GM19397 (cell line): ENCODE results near the gene ZNF227.
"Not testable (repeated sequence)": the region's sequence is repeated elsewhere in the genome, so short reads cannot be mapped to it uniquely, and the experiment has no call there.

ENCODE experiments used
- ATAC-seq: cut with Tn5 transposase; IDR thresholded peaks from one replicate; pipeline ENCODE4 v1.9.1; 2021; ENCODE audit warnings: mild to moderate bottlenecking, moderate library complexity; ENCODE audit not compliant: unreplicated experiment

Gene ZNF227

GRCh38 chr19:44212250-44212865 is at the start of gene ZNF227:
TSS of gene ZNF227 (plus strand) at chr19:44212532. CDS start at chr19:44217793, 5,261 bp downstream.
- ATAC-seq = peak; percentile 87

GRCh38 chr19:44163789-44164188 is 48.5 kb upstream of the ZNF227 start:
- no peak for ATAC-seq

- ATAC-seq = peak; percentile 5
Measured at GRCh38 chr19:44164327-44164672, 48.0 kb upstream of the ZNF227 start.

- peak; percentile 91 for ATAC-seq
Measured at GRCh38 chr19:44164673-44165512, 47.4 kb upstream of the ZNF227 start, which contains the start of gene ZNF226. TSS of gene ZNF226 (plus strand) at chr19:44165100. CDS start at chr19:44170081, 4,981 bp downstream.

- ATAC-seq = not testable (repeated sequence)
Measured at GRCh38 chr19:44170660-44171059, 41.7 kb upstream of the ZNF227 start.

GRCh38 chr19:44176590-44176989 is 35.7 kb upstream of the ZNF227 start:
- ATAC-seq = no peak

- ATAC-seq = no peak
Measured at GRCh38 chr19:44180968-44181367, 31.4 kb upstream of the ZNF227 start.

GRCh38 chr19:44182145-44182544 is 30.2 kb upstream of the ZNF227 start:
- no peak for ATAC-seq

- ATAC-seq = no peak
Measured at GRCh38 chr19:44190020-44190419, 22.3 kb upstream of the ZNF227 start.

GRCh38 chr19:44192127-44192526 is 20.2 kb upstream of the ZNF227 start:
- no peak for ATAC-seq

- ATAC-seq = no peak
Measured at GRCh38 chr19:44196772-44197171, 15.6 kb upstream of the ZNF227 start.

- ATAC-seq = no peak
Measured at GRCh38 chr19:44202470-44202869, 9.9 kb upstream of the ZNF227 start.

GRCh38 chr19:44202974-44203373 is 9.4 kb upstream of the ZNF227 start:
- ATAC-seq = no peak

- ATAC-seq = not testable (repeated sequence)
Measured at GRCh38 chr19:44203877-44204276, 8.5 kb upstream of the ZNF227 start.

- ATAC-seq = no peak
Measured at GRCh38 chr19:44204772-44205171, 7.6 kb upstream of the ZNF227 start.

GRCh38 chr19:44207126-44207803 is 5.1 kb upstream of the ZNF227 start:
- ATAC-seq = peak; percentile 95

- peak; percentile 10 for ATAC-seq
Measured at GRCh38 chr19:44212866-44213346, 574 bp downstream of the ZNF227 start.

GRCh38 chr19:44219926-44220325 is 7.6 kb downstream of the ZNF227 start:
- ATAC-seq = not testable (repeated sequence)

- ATAC-seq = not testable (repeated sequence)
Measured at GRCh38 chr19:44220761-44221160, 8.4 kb downstream of the ZNF227 start.

GRCh38 chr19:44221291-44221690 is 9.0 kb downstream of the ZNF227 start:
- not testable (repeated sequence) for ATAC-seq

GRCh38 chr19:44228318-44228717 is 16.0 kb downstream of the ZNF227 start:
- no peak for ATAC-seq
